MV-4-11 (cell line): ENCODE measurements around the gene CNIH2.
A peak's percentile ranks its signal among the peaks of the same experiment; 100 is the strongest.
"Not testable (repeated sequence)": the region's sequence is repeated elsewhere in the genome, so short reads cannot be mapped to it uniquely, and the experiment has no call there.

Experiments used
- DNase-seq: peaks from one replicate; lab custom pipeline; 2025; lab: John Stamatoyannopoulos, UW

The CNIH2 gene

DNA sequence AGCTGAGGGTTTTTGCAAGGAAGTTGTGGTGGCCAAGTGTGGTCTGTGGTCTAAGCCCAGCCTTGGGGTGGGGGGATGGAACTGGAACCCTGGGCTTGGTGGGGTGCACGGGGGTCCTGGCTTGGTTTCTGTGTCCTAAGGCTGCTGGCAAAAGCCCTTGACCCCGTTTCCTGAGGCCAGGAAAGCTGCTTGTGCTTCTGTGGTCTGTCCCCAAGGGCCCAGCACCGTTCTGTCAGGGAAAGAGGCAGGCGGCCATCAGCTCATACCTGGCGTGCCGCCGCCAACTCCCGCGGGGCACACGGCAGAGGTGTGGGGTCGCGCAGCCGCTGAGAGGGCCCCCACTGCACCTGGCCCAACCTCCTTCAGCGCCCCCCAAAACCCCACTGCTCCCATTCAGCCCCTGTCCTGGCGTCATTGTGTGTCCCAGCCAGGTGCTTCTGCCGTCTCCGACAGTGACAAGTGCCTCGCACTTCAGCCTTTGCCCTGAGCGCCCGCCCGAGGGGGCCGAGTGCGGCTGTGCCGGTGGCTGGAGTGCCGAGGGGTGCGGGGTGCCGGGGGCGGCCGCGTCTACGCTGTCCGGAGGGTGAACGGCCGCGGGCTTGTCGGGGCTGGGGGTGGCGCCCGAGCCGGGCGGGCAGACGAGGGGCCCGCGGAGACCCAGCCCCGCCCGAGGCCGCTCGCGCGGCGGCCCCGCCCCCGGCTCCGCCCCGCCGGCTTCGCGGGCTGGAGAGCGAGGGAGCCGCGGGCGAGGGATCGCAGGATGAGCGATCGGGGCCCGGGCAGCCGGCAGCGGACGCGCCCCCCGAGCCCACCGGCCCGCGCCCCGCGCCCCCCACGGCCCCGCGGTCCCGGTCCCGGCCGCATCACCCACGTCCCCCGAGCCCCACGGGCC lies at the start of gene CNIH2:
TSS of gene CNIH2 (plus strand) at position 705 of the 892 bp plus-strand sequence. CDS start 282 bp downstream, outside the sequence.
- DNase-seq = peak; percentile 16

DNA sequence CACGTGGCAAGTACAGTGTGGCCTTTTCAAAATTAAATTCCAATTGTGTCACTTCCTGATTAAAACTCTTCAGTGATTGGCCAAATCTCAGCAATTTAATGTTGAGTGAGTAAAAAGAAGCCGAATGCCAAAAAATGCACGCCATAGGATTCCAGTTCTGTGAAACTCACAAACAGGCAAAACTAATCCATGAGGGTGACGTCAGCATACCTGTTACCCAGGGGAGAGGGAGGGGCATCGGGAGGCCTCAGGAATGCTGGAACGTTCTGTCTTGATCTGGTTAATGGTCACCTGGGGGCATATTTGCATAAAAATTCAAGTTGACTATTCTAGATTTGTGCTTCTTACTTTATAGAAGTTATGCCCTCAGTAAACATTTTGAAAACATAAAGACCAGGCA lies 49.5 kb upstream of the CNIH2 start:
- DNase-seq = no peak

DNA sequence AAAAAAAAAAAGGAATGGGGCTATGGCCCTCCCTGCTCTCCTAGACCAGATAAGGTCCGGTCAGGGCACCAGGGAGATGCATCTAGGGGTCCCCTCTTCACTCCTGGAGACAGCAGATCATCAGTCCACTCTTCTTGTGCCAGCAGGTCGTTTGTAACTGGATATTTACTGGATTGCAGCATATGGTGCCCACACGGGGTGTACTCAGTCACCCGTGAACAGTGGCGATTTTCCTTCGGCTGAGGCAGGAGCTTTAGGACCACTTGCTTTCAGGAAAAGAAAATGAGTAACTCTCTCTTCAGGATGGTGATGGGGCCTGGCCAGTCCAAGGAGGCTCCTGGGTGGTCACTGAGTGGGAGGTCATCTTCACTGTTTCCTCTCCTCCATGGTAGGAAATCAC lies 47.8 kb upstream of the CNIH2 start:
- DNase-seq = no peak

DNA sequence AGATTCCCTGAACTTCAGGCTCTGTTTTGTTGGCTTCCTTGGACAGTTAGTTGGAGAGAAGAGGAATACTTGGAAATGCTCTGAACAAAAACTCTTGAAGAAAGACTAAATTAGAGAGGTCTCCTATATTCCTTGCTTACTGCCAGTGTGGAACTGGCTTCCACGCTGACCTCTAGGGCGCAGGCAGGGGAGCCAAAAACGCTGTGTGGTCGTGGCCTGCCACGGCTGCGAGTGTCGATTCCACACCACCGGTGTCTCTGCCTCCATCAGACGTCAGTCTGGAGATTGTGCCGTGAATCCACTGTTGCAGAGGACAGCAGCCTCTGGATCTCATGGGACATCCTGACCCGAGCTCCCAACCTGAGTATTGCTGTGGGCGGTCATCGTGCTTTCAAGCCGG lies 47.0 kb upstream of the CNIH2 start:
- no peak for DNase-seq

DNA sequence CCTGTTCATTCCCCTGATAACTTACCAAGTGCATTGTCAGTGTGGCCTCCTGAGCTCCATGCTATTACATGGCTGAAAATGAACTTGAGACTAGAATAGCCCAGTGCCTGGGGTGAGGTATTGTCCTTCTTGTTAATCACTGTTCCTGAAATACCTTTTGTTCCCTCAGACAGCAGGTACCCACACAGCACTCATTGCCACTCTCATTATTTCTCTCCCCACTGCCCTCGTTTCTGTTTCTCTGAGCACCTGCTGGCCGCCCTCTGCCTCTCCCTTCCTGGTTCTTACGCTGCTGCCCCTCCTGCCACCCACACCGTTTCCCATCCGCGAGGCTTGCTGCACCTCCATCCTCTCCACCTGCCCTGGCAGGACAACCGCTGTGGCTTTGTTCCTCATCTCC lies 46.4 kb upstream of the CNIH2 start:
- no peak for DNase-seq

DNA sequence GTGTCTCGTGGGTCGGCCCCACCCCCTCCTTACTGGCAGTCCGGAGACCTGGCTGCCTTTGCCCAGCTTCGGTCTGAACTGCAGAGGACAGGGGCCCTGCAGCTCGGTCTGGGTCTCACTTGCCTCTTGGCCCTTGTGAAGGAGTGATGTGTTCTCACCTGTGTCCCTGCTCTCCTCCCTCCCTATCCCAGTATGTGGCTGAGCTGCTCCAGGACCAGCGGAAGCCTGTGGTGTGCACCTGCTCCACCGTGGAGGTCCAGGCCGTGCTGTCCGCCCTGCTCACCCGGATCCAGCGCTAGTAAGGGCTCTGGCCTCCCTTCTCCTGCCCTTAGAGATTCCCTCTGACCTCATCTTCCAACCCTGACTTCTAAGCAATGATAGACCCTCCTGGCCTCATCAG lies 45.2 kb upstream of the CNIH2 start:
- no peak for DNase-seq

DNA sequence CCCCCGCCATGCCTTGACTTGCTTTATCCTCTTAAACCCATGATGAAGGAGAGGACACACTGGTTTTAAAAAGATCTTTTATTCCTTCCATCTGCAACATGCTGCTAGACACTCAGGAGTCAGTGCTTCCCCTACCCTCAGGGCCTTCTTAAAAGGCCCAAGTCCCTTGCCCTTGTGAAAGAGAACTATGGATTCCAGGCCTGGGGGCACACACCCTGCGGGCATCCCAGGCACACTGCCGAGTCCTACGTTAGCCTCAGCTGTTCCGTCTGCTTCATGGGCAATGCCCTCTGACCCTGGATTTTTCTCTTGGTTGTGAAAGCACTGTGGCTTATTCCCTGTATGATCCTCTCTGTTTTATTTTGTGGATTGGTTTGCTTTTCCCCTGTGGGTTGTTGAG lies 44.7 kb upstream of the CNIH2 start:
- no peak for DNase-seq

DNA sequence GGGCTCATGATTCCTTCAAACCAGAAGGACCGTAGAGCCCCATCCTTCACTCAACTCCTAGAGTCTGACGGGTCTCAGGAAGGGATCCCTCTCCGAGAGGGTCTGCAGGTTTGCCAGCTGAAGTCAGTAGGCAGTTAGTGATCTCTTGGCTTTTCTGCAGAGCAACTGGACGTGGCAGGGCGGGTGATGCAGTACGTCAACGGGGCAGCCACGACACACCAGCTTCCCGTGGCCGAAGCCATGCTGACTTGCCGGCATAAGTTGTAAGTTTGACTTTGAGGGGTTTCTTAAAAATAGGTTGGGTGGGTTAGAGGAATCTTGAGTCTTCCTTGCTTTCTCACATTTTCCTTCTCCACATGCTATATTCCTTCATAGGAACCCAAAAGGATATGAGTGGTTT lies 42.8 kb upstream of the CNIH2 start:
- no peak for DNase-seq

DNA sequence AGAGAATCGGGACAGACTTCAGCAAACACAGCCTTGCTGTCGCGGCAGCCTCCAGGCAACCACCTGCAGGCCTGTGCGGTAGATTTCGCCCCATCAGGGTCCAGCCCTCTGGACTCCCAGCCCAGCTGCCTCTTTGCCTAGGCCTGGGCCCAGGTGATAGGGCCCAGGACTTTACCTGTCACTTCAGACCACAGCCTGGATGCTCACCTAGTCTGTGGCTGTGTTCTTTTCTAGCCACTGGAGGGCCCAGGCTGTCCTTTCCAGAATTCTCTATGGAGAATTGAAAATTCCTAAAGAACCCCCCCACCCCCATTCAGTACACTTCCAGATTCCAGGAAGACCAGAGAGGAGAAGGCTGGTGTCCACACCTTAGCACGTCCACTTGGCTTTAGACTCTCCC lies 40.1 kb upstream of the CNIH2 start:
- no peak for DNase-seq

DNA sequence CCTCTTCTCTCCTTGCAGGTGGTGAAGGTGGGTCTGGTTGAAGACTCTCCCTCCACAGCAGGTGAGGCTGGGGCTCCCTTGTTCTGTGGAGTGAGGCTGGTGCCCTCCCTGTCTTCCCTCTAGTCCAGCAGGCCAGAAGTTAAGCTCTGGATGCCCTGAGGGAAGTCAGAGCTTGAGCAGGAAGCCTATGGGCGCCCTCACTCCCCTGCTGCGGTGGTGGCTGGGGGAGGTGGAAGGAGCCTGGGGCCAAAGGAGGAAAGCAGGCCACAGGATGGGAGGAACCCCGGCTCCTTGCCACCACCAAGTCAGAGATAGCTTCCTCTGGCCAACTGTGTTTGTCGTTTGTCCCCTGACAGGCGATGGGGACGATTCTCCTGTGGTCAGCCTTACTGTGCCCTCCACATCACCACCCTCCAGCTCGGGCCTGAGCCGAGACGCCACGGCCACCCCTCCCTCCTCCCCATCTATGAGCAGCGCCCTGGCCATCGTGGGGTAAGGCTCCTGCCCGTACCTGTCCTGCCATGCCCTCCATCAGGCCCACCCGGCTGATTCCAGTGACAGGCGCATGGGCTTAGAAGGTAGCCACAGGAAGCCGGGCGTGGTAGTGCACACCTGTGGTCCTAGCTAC lies 39.1 kb upstream of the CNIH2 start:
- DNase-seq = no peak

DNA sequence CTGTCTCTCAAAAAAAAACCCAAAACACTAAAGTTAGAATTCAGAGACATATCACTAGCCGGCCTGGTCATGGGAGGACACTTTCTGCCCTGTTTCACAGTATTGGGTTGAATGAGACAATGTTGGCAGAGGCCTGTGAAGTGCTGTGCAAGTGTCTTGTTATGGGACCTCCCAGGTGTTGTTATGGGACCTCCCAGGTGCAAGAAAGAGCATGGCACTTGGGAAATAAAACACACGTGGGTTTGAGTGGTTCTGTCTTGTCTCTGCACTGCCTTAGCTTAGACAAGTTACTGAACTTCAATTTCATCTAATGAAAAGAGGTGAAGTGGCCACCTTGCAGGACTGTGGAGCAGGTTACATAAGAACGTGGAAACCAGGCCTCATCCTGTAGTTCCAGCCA lies 38.5 kb upstream of the CNIH2 start:
- no peak for DNase-seq

DNA sequence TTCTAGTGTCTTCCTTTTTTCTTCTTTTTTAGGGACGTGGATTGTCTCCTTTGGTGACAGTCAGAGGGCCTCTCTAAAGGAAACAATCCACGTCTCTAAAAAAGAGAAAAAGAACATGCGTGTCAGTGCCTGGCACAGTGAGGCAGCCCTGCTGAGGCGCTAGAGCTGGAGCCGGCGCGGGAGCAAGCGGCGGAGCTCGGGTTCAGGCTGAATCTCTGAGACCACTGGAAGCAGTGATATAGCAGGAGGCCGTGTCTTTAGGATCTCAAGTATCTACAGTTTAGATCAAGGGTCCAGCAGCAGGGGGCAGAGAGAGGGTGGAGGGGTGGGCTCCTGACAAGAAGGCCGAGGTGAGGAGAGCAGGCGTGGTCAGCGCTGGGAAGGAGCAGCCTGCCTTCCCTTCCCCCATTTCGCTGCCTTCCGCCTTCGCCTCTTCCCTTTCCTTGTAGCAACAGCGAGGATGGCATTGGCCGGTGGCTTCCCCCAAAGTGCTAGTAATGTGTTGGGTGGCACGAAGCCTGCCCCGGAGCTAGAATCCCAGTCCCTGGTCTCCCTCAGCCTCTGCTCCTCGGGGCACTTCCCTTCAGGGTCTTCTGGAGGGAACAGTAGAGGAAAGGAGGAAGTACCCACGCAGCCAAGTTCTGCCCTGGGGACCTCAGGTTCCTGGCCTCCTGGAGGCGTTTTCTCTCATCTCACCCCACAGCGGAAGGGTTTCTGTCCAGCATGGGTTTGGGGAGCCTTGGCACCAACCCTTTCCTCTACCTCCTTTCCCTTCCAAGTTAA lies 37.8 kb upstream of the CNIH2 start:
- no peak for DNase-seq

DNA sequence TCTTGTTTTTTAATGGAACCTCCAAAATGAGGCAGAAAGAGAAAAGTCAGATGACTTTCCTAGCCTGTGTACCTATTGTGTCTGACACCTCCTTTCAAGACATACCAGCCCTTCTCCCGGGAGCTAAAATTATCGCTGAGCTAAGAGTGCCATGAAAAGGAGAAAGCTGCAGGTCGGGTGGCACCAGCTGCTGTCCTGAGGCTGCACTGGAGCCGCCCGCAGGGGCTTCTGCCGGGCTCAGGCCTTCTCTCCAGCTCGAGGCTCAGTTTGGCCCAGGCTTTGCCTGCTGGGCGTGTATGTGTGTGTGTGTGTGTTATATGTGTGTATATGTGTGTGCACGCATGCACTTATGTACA lies 37.2 kb upstream of the CNIH2 start:
- DNase-seq = no peak

DNA sequence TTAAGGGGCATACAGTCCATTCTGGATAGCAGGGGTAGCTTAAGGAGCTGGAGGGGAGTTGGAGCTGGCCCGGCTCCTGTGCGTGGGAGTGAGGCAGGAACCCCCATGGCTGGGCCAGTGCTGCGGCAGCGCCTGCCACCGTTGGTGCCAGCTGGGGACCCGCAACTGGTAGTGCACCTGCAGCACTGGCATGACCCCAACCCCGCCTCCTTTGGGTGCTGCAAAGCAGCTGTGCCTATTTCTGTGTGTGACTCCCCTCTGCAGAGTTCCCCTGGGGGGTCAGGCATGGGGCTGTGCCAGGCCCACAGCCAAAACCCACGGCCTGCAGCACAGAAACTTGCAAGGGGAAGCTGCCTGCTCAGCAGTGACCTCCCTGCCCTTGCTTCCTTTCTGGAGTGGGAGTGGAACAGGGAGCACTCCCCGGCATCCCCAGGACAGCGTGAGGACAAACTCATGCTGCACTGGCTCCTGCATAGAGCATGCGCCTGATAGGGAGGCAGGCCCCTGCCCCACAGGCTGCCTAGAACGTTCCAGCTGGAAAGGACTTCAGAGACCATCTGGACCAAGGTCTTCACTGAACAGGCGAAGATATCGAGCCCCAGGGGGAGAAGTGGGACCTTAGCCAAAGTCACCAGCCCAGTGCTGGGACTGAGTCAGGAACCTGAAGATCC lies 35.7 kb upstream of the CNIH2 start:
- peak; percentile 26 for DNase-seq

DNA sequence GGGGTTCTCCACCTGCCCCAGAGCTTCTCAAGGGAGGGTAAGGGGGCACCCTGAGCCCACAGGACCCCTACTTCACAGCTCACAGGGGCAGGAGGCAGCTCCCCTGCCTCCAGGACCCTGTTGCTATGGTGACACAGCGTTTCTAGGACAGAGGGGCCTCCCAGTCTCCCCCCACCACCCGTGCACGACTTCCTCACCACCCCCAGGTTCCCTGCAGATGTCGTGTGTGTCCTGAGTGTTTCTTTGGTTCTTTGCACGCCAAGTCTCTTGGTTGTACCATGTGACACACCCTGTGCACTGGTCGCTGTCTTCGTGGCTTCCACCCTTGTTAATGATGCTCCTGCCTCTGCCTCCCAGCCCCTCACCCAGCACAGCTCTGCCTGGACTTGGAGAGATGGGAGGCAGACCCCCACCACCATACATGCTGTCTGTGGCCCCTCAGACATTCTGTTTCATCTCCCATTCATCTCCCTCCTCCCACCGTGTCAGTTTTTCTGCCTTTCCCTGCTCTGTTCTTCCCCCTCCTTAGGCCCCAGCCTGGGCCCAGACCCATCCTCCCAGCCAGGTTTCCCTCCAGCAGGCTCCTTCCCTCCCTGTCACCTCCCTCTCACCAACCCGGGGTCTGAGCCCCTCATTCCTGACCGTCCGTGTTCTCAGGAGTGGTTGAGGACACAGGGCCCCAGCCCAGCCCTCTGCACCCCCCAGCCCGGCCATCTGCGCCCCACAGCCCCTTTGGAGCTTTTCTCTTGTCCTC lies 34.0 kb upstream of the CNIH2 start:
- no peak for DNase-seq

DNA sequence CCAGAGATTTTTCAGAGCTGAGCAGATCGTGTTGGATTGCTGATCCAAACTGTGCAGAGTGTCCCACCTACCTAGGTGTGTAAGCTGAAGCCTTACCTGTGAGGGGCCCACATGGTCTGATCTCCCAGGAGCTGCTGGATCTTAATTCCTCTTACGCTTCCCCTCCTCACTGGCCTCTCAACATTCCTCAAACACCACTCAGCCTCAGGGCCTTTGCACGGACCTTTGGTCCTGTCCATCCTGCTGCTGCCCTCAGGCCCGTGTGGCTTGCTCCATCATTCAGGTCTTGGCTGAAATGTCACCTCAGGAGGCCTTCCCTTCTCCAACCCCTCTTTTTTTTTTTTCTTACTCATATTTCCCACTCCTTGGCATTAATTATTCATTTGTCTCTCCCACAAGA lies 30.7 kb upstream of the CNIH2 start:
- no peak for DNase-seq

DNA sequence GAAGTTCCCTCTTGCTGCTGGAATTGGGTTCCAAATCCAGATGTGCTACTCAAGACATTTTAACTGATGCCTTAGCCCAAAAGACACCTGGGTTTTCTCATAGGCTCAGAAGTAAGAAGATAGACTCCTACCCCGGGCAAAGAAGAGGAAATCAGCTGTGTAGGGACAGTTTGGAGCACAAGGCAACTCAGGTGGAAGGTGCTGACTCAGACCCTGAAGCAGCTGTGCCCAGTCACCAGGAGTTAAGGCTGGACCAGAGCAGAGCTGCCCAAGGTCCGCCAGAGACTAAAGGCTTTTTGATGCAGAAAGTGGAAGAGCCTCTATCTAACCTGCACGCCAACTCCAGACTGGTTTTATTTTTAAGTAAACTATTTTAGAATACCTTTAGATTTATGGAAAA lies 30.2 kb upstream of the CNIH2 start:
- DNase-seq = no peak

DNA sequence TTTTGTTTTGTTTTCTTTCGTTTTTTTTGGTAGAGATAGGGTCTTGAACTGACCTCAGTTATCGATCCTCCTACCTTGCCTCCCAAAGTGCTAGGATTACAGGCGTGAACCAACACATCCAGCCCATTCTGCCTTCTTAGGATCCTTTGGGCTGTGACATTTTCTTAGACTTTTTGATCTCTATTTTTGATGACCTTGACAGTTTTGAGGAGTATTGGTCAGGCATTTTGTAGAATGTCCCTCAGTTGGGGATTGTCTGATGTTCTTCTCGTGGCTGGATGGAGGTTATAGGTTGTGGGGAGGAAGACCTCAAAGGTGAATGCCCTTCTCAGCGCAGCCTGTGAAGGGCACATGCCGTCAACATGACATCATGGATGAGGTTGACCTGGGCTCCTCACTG lies 29.1 kb upstream of the CNIH2 start:
- no peak for DNase-seq

DNA sequence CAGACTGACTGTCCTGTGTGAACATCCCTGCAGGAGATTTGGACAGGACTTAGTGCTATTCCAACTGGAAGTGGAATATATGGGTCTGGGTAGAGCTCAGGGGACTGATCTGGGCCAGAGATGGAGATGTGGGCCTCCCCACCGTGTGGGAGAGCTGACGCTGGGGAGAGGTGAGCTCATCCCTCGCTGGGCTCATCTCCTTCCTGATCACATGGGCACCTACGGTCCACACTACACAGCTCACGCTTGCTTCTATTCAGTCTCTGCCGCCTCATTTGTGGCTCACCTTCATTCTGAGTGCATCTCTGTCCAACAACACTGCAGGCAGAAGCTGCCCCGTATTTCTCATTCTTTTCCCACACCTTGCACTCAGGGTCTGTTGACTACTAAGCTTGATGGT lies 26.2 kb upstream of the CNIH2 start:
- DNase-seq = no peak

DNA sequence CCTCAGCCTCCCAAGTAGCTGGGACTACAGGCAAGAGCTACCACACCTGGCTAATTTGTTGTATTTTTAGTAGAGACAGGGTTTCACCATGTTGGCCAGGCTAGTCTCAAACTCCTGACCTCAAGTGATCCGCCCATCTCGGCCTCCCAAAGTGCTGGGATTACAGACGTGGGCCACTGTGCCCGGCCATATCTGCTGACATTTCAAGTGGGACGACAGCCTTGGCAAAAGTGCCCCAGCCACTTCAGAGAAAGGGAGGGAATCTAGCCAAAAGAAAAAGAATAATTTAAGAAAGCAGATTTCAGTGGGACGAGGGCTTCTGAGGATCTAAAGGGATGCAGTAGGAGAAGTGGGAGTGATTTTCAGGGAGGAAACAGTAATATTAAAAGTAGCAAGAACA lies 24.9 kb upstream of the CNIH2 start:
- DNase-seq = not testable (repeated sequence)

DNA sequence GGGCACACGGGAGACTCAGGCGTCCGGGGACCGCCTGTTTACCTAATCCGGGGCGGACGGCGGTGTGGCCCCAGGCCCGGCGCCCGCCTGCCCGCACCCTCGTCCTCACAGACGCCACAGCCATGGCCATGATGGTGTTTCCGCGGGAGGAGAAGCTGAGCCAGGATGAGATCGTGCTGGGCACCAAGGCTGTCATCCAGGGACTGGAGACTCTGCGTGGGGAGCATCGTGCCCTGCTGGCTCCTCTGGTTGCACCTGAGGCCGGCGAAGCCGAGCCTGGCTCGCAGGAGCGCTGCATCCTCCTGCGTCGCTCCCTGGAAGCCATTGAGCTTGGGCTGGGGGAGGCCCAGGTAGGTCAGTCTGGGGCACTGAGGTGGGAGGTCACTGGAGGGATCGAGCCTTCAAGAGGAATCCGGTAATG lies 19.5 kb upstream of the CNIH2 start:
- no peak for DNase-seq

DNA sequence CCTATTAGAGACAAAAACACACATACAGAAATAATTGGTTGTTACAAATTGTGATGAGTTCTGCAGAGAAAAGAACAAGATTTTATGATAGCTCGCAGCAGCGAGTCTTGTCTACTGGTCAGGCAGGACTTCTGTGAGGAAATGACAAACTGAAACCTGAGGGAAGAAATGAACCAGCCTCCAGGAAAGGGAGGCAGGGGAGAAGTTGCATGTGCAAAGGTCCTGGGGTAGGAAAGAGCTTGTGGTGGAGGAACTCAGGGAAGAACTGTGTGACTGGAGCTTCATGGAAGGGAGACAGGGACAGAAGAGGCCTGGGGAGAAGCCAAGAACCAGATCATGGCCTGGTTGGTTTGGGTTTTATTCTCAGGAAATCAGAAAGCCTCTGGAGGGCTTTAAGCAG lies 18.8 kb upstream of the CNIH2 start:
- no peak for DNase-seq
